ENCODE data around the gene ARF1.

DNA sequence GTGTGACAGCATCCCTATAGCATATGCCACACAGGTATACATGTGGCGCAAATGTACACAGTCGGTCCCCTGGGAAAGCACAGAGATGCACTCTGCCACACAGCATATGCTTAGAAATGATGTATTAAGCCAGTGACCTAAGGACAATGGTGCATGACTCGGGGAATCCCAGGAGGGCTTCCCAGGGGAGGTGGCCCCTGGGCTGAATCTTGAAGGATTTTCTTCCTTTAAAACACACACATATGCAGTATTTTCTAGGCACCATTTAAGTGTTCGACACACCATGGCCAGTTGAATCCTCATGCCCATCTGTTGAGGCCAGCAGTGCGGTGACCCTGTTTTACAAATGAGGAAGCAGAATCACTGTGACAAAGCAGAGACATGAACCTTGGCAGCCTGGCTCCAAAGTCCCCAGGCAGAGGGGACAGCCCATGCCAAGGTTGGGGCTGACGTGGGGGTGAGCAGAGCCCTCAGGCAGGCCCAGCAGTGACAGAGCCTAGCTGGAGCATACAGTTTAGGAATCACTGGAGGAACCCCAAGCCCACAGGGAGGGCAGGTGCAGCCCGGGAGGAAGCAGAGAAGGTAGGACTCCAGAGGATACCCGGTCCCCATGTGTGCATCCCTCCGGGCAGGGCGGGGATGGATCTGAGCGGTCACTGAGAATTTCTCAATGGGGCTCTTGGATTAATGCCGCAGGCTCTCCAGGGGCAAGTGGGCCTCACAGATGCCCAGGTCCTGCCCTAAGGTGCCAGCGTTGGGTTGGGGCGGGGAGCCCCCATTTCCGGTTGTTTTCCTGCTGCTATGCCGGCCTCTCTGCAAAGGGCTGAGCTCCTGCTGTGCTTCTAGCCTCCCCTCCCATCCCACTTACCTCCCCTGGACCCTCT, 47.3 kb upstream of the ARF1 start:
- no peak for TF ChIP-seq POLR2A (IDR thresholded peaks at IDR 0.05)
- TF ChIP-seq, protein P1, sequence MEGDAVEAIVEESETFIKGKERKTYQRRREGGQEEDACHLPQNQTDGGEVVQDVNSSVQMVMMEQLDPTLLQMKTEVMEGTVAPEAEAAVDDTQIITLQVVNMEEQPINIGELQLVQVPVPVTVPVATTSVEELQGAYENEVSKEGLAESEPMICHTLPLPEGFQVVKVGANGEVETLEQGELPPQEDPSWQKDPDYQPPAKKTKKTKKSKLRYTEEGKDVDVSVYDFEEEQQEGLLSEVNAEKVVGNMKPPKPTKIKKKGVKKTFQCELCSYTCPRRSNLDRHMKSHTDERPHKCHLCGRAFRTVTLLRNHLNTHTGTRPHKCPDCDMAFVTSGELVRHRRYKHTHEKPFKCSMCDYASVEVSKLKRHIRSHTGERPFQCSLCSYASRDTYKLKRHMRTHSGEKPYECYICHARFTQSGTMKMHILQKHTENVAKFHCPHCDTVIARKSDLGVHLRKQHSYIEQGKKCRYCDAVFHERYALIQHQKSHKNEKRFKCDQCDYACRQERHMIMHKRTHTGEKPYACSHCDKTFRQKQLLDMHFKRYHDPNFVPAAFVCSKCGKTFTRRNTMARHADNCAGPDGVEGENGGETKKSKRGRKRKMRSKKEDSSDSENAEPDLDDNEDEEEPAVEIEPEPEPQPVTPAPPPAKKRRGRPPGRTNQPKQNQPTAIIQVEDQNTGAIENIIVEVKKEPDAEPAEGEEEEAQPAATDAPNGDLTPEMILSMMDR (IDR thresholded peaks at IDR 0.05): no peak
